GM21786 (cell line): ENCODE results near the gene BORCS5.

ENCODE experiments used
- ATAC-seq: cut with Tn5 transposase; IDR thresholded peaks from one replicate; pipeline ENCODE4 v1.9.1; 2021; ENCODE audit not compliant: unreplicated experiment

Gene BORCS5

DNA sequence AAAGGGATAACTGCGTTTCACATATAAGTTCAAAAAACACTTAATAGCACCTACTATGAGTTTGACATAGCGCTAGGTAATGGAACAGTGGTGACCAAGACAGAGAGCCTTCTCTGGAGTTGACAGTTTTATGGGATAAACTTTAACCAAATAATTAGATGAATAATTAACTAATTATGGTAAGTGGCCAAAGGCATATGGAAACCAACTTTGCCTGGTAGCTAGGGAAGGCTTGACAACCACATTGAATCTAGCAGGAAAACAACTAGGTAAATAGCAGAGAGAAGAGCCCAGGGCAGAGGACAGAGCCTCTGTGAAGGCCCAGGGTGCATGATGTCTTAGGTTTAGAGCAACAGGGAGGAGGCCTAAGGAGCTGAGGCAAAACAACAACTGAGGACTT lies 153.7 kb downstream of the BORCS5 start:
- no peak for ATAC-seq

DNA sequence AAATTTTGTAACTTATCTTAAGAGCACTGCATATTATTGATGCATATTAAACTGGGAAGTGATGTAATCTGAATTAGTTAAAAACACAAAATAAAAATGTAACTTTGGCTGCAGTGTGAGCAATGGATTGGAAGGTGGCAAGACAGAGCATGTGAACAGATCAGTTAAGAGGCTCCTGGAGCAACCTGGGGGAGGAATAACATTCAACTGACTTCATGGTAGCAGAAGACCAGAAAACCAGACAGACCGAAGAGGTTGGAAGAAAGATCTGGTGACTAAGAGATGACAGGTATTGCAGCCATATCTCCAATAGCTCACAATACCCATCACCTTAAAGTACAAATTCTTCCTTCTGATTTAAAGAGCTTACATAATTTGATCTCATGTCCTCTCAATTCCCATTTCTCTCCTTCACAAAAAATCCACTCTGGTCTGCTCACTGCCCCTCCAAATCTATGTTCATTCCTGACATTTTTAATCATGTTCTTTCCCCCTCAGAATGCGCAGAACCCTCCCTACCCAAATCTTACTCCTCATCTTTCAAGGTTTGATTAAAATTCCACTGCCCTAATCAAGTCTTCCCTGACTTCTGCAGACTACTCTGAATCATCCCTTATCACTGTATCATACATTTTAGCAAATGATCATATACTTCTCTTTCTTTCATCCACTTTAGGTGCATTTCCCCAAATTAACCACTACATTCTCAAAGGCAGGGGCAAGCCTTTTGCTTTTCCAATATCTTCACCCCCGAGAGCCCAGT lies 154.3 kb downstream of the BORCS5 start:
- ATAC-seq, result no peak

- no peak for ATAC-seq
Measured at GRCh38 chr12:12511895-12512711, 155.2 kb downstream of the BORCS5 start.

- ATAC-seq, result no peak
Measured at GRCh38 chr12:12513416-12514006, 156.6 kb downstream of the BORCS5 start.

DNA sequence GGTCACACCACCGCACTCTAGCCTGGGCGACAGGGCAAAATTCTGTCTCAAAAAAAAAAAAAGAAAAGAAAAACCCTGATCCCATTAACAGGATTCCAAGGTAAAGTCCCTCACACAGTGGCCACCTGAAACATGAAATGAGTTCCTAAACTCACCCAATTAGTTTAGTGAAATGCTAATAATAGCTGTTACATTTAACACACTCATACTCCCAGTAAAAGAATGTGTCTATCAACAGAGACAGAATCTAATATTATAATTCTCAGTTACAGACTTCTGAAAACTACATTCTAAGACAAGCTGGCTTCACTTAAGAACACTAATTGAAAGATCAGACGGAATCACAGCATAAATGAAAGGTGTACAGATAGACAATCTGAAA lies 161.6 kb downstream of the BORCS5 start:
- no peak for ATAC-seq

GRCh38 chr12:12518919-12519318 lies 162.0 kb downstream of the BORCS5 start:
- ATAC-seq, result no peak
